Measurements from ENCODE around the gene GSAP.
"Not testable (repeated sequence)": the region's sequence is repeated elsewhere in the genome, so short reads cannot be mapped to it uniquely, and the experiment has no call there.

GSAP gene, protein sequence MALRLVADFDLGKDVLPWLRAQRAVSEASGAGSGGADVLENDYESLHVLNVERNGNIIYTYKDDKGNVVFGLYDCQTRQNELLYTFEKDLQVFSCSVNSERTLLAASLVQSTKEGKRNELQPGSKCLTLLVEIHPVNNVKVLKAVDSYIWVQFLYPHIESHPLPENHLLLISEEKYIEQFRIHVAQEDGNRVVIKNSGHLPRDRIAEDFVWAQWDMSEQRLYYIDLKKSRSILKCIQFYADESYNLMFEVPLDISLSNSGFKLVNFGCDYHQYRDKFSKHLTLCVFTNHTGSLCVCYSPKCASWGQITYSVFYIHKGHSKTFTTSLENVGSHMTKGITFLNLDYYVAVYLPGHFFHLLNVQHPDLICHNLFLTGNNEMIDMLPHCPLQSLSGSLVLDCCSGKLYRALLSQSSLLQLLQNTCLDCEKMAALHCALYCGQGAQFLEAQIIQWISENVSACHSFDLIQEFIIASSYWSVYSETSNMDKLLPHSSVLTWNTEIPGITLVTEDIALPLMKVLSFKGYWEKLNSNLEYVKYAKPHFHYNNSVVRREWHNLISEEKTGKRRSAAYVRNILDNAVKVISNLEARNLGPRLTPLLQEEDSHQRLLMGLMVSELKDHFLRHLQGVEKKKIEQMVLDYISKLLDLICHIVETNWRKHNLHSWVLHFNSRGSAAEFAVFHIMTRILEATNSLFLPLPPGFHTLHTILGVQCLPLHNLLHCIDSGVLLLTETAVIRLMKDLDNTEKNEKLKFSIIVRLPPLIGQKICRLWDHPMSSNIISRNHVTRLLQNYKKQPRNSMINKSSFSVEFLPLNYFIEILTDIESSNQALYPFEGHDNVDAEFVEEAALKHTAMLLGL

DNA sequence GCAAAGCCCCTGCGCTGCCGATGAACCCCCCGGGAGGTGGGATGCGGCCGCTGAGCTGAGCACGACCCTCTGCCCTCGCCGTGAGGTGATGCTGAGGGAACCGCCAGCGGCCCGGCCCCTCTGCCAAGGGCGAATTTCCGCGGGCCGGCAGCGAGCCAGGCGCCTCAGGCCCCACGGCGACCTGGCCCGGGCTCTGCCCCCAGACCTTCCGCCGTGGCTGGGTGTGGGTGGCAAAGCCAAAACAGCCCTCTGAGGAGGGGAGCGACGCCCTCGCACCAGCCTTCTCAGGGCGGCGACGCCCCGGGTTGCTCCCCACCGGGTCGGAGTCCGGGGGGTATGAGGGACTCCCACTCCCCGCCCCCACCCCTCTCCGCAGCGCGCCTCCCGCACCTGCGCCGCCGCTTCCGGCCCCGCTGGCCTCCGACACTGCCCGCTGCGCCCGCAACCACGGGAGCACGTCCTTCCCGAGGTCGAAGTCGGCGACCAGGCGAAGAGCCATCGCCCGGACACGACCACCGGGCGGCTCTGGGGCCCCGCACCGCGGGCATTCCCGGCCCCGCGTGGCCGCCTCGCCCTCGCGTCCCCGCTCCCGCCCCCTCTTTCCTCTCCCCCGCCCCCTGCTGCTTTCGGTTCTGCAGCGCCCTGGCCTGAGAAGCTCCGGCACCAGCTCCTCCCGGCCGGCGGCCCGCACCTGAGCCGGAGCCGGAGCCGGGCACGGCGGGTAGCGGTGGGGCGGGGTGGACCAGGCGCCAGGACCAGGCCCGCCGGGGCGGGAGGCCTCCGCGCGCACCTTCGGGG is at the start of gene GSAP:
GSAP (minus strand) TSS at position 527 of the 798 bp plus-strand sequence; CDS start at position 499, 28 bp downstream.
- no peak for DNase-seq (ENCODE audit: low read depth)
- TF ChIP-seq, protein P1, sequence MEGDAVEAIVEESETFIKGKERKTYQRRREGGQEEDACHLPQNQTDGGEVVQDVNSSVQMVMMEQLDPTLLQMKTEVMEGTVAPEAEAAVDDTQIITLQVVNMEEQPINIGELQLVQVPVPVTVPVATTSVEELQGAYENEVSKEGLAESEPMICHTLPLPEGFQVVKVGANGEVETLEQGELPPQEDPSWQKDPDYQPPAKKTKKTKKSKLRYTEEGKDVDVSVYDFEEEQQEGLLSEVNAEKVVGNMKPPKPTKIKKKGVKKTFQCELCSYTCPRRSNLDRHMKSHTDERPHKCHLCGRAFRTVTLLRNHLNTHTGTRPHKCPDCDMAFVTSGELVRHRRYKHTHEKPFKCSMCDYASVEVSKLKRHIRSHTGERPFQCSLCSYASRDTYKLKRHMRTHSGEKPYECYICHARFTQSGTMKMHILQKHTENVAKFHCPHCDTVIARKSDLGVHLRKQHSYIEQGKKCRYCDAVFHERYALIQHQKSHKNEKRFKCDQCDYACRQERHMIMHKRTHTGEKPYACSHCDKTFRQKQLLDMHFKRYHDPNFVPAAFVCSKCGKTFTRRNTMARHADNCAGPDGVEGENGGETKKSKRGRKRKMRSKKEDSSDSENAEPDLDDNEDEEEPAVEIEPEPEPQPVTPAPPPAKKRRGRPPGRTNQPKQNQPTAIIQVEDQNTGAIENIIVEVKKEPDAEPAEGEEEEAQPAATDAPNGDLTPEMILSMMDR (conservative IDR thresholded peaks at IDR 0.05; ENCODE audit: control insufficient read depth, insufficient read depth, low read depth, low read length), result no peak
- peak within 1 kb of the TSS; percentile 44 for H3K4me3 ChIP-seq (ENCODE audit: control insufficient read depth, low read depth, low read length)

DNA sequence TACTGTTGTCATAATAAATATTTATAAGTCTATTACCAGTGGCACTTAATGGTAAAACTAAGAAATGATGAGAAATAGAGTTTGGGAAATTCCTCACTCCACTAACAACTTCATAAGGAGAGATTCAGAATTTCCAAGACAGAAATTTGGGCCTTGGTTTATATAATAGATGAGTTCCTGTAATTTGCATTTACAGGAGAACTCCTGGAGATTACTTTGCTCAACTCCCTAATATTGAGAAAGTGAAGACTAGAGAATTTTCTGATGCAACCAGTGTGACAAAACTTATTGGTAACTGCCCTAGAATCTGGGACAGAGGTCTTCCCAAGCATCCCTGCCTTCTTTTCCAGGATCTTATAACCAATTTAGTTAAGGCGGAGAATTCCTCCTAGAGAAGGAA is 49.1 kb upstream of the GSAP start:
- no peak overlapping the region for H3K4me3 ChIP-seq (ENCODE audit: control insufficient read depth, low read depth, low read length)
- TF ChIP-seq, protein P1 (conservative IDR thresholded peaks at IDR 0.05; ENCODE audit: control insufficient read depth, insufficient read depth, low read depth, low read length), result no peak
- DNase-seq (ENCODE audit: low read depth), result peak; percentile 21

DNA sequence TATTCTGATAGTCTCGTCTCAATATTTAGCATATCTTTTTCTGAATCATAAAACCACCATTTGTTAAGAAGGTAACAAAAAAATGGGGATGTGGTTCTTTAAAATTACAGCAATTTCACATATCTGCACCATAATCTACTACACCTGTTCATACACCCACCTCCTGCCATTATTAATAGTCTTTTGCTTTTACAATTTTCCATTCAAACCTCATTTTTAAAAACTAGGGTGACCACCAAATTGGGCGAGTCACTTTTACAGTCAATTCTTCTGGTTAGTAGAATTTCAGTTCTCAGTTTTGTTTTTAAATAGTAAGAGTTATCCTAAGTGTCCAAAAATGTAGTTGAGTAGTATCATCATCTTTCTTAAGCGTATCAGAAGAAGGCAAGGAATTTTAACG is 48.4 kb upstream of the GSAP start:
- no peak for DNase-seq (ENCODE audit: low read depth)
- no peak overlapping the region for H3K4me3 ChIP-seq (ENCODE audit: control insufficient read depth, low read depth, low read length)
- TF ChIP-seq, protein P1 (conservative IDR thresholded peaks at IDR 0.05; ENCODE audit: control insufficient read depth, insufficient read depth, low read depth, low read length), result no peak

DNA sequence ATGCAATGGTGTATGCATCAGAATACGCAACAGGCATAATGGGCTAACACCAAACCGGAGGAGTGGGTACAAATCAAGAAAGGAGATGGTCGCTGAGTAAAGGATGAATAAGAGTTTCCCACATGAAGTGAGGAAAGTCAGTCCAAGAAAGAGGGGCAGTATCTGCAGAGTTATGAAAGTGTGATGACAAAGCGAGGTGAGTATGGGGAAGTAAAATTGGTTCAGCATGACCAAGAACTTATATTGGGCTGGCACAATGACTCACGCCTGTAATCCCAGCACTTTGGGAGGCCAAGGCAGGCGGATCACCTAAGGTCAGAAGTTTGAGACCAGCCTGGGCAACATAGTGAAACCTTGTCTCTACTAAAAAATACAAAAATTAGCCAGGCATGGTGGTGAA is 47.5 kb upstream of the GSAP start:
- not testable (repeated sequence) for H3K4me3 ChIP-seq (ENCODE audit: control insufficient read depth, low read depth, low read length)
- peak; percentile 90 for DNase-seq (ENCODE audit: low read depth)

DNA sequence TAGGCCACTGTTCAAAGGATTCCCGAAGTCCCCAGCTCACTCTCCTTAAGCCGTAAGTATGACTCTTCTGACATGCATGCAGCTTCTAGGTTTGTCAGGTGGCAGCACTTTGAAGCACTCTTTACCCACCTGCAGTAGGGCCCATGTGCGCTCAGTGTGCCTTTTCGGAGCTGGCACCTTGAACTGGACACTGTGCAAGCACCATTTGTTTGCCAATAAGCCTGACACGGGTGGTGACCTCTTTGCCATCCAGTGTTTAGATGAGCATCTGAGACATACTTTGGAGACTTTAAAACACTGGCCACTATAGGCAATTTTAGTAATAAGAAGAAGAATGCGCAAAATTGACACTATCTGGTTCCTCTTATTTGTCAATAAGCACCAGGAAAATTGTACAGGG is 45.7 kb upstream of the GSAP start:
- DNase-seq (ENCODE audit: low read depth), result no peak
- no peak overlapping the region for H3K4me3 ChIP-seq (ENCODE audit: control insufficient read depth, low read depth, low read length)
- TF ChIP-seq, protein P1 (conservative IDR thresholded peaks at IDR 0.05; ENCODE audit: control insufficient read depth, insufficient read depth, low read depth, low read length), result no peak

DNA sequence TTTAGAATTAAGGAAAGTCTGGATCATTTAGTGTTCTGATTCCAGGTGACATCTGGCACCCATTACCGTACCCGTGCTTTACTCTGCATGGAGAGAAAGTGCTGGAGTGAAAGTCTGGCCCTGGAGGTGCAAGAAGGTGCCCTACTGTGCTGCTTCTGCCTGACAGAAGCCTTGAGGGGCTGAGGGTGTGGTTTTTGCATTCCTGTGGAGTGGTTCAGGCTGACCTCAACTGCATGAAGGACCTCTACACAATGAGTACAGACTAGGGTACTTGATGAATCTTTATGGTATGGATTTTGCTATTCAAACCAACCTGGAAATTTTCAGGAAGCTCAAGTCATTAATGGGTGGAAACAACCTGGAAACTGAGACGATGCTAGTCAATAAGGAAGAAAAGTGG is 45.1 kb upstream of the GSAP start:
- H3K4me3 ChIP-seq (ENCODE audit: control insufficient read depth, low read depth, low read length), result no peak overlapping the region
- DNase-seq (ENCODE audit: low read depth), result no peak
- TF ChIP-seq, protein P1 (conservative IDR thresholded peaks at IDR 0.05; ENCODE audit: control insufficient read depth, insufficient read depth, low read depth, low read length), result no peak

Data from fibroblast of mammary gland (primary cell).